ENCODE results near the gene TMEM87B.

Gene TMEM87B

GRCh38 chr2:112151701-112152440 is 96.8 kb downstream of the TMEM87B start:
- no peak for DNase-seq (ENCODE audit: low read depth)

DNA sequence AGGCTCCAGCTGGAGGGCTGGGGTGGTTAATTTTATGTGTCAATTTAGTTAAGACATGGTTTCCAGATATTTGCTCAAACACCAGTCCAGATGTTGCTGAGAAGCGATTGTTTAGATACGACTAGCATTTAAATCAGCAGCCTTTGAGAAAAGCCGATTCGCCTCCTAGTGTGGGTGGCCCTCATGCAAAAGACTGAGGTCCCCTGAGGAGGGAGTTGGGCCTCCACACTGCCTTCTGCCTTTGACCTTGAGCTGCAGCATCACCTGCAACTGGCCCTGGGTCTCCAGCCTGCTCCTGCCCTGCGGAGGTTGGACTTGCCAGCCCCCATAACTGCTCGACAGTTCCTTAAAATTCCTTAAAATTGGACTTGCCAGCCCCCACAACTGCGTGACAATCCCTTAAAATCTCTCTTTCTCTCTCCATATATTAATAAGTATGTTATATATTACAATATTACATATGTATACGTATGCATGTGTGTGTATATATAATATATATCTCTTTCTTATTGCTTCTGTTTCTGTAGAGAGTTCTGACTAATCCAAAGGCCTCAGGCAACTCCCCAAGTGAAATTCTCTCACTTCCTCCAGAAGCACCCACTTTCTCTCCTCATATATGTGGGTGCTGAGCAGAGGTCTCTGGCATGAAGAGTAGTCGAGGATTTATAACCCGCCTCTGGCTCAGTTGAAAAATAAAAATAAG is 97.6 kb downstream of the TMEM87B start:
- DNase-seq (ENCODE audit: low read depth): no peak

DNA sequence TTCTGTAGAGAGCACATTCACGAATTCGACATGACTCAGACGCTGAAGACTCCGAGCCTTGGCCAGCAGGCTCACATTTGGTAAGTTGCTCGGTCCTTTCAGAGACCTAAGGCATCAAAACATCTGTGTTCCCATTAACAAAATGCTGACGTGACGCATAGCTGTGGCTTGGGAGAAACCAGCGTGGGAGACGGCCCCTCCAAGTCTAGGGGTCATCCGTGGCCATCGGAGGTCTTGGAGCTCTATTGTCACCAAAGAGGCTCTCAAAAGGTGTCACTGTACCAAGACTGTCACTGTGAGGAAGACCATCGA is 98.1 kb downstream of the TMEM87B start:
- DNase-seq (ENCODE audit: low read depth): no peak

DNA sequence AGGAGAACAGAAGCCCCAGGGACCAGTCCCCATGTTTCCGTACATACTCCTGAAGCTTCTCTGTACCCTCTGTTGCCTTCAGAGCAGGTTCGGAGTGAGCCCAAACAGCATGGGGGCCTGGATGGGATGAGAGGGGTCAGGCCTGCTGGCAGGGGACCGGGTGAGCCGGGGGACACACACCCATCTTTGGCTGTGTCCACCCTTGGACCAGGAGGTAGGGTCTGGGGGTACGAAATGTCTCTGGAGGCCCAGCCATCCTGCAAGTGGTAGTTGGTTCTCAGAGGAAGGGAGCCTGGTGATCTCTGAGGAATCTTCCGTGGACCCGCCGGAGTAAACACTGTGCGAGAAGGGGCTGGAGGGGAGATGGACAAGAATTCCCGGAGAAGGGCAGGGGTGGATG is 98.4 kb downstream of the TMEM87B start:
- no peak for DNase-seq (ENCODE audit: low read depth)

GRCh38 chr2:112154246-112155117 is 99.4 kb downstream of the TMEM87B start:
- DNase-seq (ENCODE audit: low read depth): no peak

GRCh38 chr2:112155331-112156151 is 100.5 kb downstream of the TMEM87B start:
- no peak for DNase-seq (ENCODE audit: low read depth)

DNA sequence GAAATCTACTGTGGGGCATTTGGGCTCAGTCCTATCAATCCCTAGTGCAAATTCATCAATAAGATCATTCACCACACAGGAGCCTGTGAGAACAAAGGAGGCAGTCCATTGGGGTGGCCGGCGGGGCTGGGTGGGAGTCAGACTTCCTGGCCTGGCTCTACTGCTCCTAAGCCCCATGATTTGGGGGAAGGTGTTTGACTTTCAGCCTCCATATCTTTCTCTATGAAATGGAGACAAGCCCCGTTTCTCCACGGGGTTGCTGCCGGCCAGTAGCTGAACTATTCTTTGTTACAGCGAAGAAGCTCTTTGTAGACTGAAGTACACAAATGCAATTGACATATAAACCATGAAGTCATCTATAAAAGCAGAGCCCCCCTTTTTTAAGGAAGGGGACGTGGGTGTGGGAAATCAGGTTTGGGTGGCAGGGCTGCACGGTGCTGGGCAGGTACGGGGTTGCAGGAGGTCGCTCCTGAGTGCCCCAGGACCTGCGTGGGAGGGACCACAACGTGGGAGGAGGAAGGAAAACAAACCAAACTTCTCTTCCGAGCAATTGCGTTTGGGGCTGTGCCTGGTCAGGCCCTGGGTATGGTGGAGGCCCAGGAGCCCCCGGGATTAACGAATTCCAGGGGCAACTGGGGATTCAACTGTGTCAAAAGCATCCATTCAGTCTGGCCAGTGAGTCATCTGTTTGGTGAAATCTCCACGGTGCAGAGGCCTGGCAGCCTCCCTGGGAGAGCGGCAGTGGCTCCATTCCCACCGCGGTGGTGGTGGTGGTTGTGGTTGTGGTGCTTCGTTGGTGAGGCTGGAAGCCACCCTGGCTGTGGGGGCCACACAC is 101.3 kb downstream of the TMEM87B start:
- DNase-seq (ENCODE audit: low read depth): no peak

GRCh38 chr2:112157472-112157871 is 102.4 kb downstream of the TMEM87B start:
- DNase-seq (ENCODE audit: low read depth): no peak

- no peak for DNase-seq (ENCODE audit: low read depth)
These were observed 104.4 kb downstream of the TMEM87B start for GRCh38 chr2:112159454-112159921.

DNA sequence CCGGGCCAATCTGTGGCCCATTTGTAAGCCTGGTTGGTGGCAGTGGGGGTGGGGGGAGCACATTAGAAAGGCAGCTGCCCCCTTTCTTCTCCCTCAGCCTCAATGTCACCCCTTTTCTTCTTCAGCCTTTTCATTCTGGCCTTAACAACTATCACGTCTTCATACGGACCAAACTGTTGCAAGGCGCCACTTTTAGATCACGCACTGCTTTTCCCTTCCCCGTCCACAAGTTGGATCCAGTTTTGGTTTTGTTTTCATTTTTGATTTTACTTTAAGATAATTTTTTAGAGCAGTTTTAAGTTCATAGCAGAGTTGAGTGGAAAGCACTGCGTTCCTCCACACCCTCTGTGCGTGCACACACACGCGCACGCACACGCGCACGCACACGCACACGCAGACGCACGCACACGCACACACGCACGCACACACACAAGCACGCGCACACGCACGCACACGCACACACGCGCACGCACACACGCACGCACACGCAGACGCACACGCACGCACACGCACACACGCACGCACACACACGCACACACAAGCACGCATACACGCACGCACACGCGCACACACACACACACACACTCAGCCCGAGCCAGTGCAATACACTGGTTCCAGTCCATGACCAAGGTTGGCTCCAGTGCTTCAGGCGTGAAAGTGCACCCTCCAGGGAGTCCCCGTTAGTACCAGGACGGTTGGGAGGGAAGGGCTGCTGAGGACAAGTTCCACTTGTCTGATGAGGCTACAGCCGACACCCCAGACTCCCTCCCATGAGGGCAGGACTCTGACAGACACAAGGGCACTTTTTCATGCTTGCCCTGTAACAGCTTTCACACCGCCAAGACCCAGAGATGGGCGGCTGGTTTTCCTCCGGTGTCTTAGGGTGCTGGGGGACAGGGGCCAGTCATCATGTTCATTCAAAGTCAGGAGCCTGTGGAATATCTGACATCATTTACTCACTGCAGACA is 105.5 kb downstream of the TMEM87B start:
- no peak for DNase-seq (ENCODE audit: low read depth)

- DNase-seq (ENCODE audit: low read depth): no peak
These were observed 106.5 kb downstream of the TMEM87B start for GRCh38 chr2:112161431-112162145.

DNA sequence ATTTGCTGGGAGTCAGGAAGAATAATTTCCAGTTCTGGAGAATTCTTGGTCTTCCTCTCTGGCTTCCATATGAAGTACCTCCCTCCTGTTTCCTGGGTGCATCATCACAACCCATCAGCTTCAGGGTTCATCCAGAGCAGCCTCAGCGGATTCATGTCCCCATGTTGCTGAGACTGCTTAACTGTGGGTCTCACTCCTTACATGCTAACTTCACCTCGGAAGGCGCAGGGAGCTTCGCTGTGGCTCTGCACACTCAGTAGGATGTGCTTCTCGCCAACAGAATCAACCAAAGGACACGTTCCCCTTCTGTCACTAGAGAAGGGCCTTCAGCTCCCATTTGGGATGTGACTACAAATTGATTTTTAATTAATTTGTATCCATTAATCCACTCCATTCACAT is 107.3 kb downstream of the TMEM87B start:
- no peak for DNase-seq (ENCODE audit: low read depth)

GRCh38 chr2:112162956-112163355 is 107.9 kb downstream of the TMEM87B start:
- no peak for DNase-seq (ENCODE audit: low read depth)

GRCh38 chr2:112163541-112163981 is 108.5 kb downstream of the TMEM87B start:
- no peak for DNase-seq (ENCODE audit: low read depth)

- no peak for DNase-seq (ENCODE audit: low read depth)
These were observed 109.8 kb downstream of the TMEM87B start for GRCh38 chr2:112164876-112165275.

DNA sequence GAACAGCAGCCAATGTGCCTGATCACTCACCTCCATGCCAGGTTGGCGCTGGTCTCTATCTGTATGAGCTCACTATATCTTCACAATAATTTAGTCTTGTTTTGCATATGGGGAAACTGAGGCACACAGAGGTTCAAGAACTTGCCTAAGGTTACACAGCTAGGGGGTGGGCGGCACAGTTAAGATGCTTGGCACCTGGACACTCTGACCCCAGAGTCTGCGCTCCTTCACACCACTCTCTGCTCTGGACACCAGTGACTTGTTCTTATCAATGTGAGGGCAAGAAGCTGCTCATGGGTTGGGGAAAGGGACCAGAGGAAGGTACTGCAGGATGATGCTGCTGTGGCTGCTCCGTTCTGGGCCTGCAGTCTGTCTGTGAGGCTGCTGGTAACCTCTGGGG is 110.2 kb downstream of the TMEM87B start:
- no peak for DNase-seq (ENCODE audit: low read depth)

GRCh38 chr2:112166806-112167499 is 111.9 kb downstream of the TMEM87B start:
- no peak for DNase-seq (ENCODE audit: low read depth)

DNA sequence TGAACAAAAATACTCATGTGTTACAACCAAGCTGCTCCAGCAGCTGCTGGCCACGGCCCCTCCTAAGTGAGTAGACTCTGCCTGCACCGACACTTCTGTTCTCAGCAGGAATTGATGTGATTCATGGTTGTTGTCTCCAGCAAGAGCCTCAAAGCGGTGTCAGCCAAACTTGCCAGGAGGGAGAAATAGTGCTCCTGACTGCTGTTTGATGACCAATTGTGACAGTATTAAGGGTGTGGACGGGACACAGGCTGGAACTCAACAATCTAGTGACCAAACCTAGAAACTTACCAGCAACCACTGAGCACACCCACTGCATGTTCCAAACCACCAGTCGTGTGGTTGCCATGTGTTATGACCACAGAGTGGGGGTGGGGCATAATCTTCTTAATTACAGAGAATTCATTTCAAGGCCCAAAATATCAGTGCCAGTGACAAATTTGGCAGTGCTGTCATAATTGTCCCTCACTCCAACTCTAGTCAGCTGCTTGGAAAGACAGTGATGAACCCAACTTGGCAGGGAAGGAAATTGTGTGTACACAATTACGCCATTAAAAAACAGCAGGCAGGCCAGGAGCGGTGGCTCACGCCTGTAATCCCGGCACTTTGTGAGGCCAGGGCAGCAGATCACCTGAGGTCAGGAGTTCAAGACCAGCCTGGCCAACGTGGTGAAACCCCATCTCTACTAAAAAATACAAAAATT is 113.5 kb downstream of the TMEM87B start:
- no peak for DNase-seq (ENCODE audit: low read depth)
